ENCODE results near the gene GSTA4.
"Not testable (repeated sequence)": the region's sequence is repeated elsewhere in the genome, so short reads cannot be mapped to it uniquely, and the experiment has no call there.

Gene GSTA4

GRCh38 chr6:53010504-53010903, 15.4 kb upstream of the GSTA4 start:
- no peaks in the 10 kb centered on the region for H3K4me1 ChIP-seq (ENCODE audit: control insufficient read depth, insufficient read depth, low read length)
- H3K4me3 ChIP-seq (ENCODE audit: low read length) = no peak overlapping the region
- H3K36me3 ChIP-seq (ENCODE audit: control insufficient read depth, insufficient read depth, low read length) = peaks cover 34% of the 10 kb centered on the region
- H3K9me3 ChIP-seq (ENCODE audit: control insufficient read depth, low read length) = no peaks in the 10 kb centered on the region
- H3K9ac ChIP-seq (ENCODE audit: low read length) = no peak overlapping the region
- H3K27me3 ChIP-seq (ENCODE audit: control insufficient read depth, insufficient read depth, low read length) = no peaks in the 10 kb centered on the region

- no peaks in the 10 kb centered on the region for H3K27me3 ChIP-seq (ENCODE audit: control insufficient read depth, insufficient read depth, low read length)
- no peak overlapping the region for H3K9ac ChIP-seq (ENCODE audit: low read length)
- H3K36me3 ChIP-seq (ENCODE audit: control insufficient read depth, insufficient read depth, low read length) = peaks cover 35% of the 10 kb centered on the region
- H3K4me3 ChIP-seq (ENCODE audit: low read length) = no peak overlapping the region
- no peaks in the 10 kb centered on the region for H3K9me3 ChIP-seq (ENCODE audit: control insufficient read depth, low read length)
- H3K4me1 ChIP-seq (ENCODE audit: control insufficient read depth, insufficient read depth, low read length) = no peaks in the 10 kb centered on the region
These were observed 14.4 kb upstream of the GSTA4 start for GRCh38 chr6:53009511-53009910.

GRCh38 chr6:53009056-53009455, 14.0 kb upstream of the GSTA4 start:
- Histone ChIP-seq H3K9ac (ENCODE audit: low read length) (no peak overlapping the region), H3K4me1 (ENCODE audit: control insufficient read depth, insufficient read depth, low read length) (no peaks in the 10 kb centered on the region), H3K9me3 (ENCODE audit: control insufficient read depth, low read length) (no peaks in the 10 kb centered on the region), H3K27me3 (ENCODE audit: control insufficient read depth, insufficient read depth, low read length) (no peaks in the 10 kb centered on the region), H3K36me3 (ENCODE audit: control insufficient read depth, insufficient read depth, low read length) (peaks cover 35% of the 10 kb centered on the region), H3K4me3 (ENCODE audit: low read length) (no peak overlapping the region)

GRCh38 chr6:53008192-53008687, 13.2 kb upstream of the GSTA4 start:
- H3K4me1 ChIP-seq (ENCODE audit: control insufficient read depth, insufficient read depth, low read length); H3K9ac ChIP-seq (ENCODE audit: low read length); H3K27me3 ChIP-seq (ENCODE audit: control insufficient read depth, insufficient read depth, low read length); H3K9me3 ChIP-seq (ENCODE audit: control insufficient read depth, low read length); H3K4me3 ChIP-seq (ENCODE audit: low read length): not testable (repeated sequence)
- H3K36me3 ChIP-seq (ENCODE audit: control insufficient read depth, insufficient read depth, low read length) = peaks cover 35% of the 10 kb centered on the region

GRCh38 chr6:53005663-53006250, 10.7 kb upstream of the GSTA4 start:
- no peaks in the 10 kb centered on the region for H3K4me1 ChIP-seq (ENCODE audit: control insufficient read depth, insufficient read depth, low read length)
- no peak overlapping the region for H3K4me3 ChIP-seq (ENCODE audit: low read length)
- H3K9me3 ChIP-seq (ENCODE audit: control insufficient read depth, low read length) = no peaks in the 10 kb centered on the region
- H3K36me3 ChIP-seq (ENCODE audit: control insufficient read depth, insufficient read depth, low read length) = peaks cover 26% of the 10 kb centered on the region
- no peaks in the 10 kb centered on the region for H3K27me3 ChIP-seq (ENCODE audit: control insufficient read depth, insufficient read depth, low read length)
- no peak overlapping the region for H3K9ac ChIP-seq (ENCODE audit: low read length)

- Histone ChIP-seq H3K9ac (ENCODE audit: low read length) (no peak overlapping the region), H3K4me1 (ENCODE audit: control insufficient read depth, insufficient read depth, low read length) (peaks cover 5% of the 10 kb centered on the region), H3K27me3 (ENCODE audit: control insufficient read depth, insufficient read depth, low read length) (no peaks in the 10 kb centered on the region), H3K9me3 (ENCODE audit: control insufficient read depth, low read length) (no peaks in the 10 kb centered on the region), H3K36me3 (ENCODE audit: control insufficient read depth, insufficient read depth, low read length) (no peaks in the 10 kb centered on the region), H3K4me3 (ENCODE audit: low read length) (no peak overlapping the region)
These were observed 4.4 kb upstream of the GSTA4 start for GRCh38 chr6:52999456-52999855.

- Histone ChIP-seq H3K9ac (ENCODE audit: low read length) (no peak overlapping the region), H3K4me3 (ENCODE audit: low read length) (no peak overlapping the region), H3K9me3 (ENCODE audit: control insufficient read depth, low read length) (no peaks in the 10 kb centered on the region), H3K4me1 (ENCODE audit: control insufficient read depth, insufficient read depth, low read length) (peaks cover 5% of the 10 kb centered on the region), H3K36me3 (ENCODE audit: control insufficient read depth, insufficient read depth, low read length) (no peaks in the 10 kb centered on the region), H3K27me3 (ENCODE audit: control insufficient read depth, insufficient read depth, low read length) (no peaks in the 10 kb centered on the region)
These were observed 3.5 kb upstream of the GSTA4 start for GRCh38 chr6:52998603-52999002.

- Histone ChIP-seq H3K36me3 (ENCODE audit: control insufficient read depth, insufficient read depth, low read length) (no peaks in the 10 kb centered on the region), H3K9ac (ENCODE audit: low read length) (no peak overlapping the region), H3K9me3 (ENCODE audit: control insufficient read depth, low read length) (no peaks in the 10 kb centered on the region), H3K4me1 (ENCODE audit: control insufficient read depth, insufficient read depth, low read length) (peaks cover 5% of the 10 kb centered on the region), H3K4me3 (ENCODE audit: low read length) (no peak overlapping the region), H3K27me3 (ENCODE audit: control insufficient read depth, insufficient read depth, low read length) (no peaks in the 10 kb centered on the region)
These were observed 995 bp upstream of the GSTA4 start for GRCh38 chr6:52995913-52996645.

- Histone ChIP-seq H3K9ac (ENCODE audit: low read length) (peak overlapping the region; percentile 85), H3K9me3 (ENCODE audit: control insufficient read depth, low read length) (no peaks in the 10 kb centered on the region), H3K4me1 (ENCODE audit: control insufficient read depth, insufficient read depth, low read length) (peaks cover 5% of the 10 kb centered on the region), H3K4me3 (ENCODE audit: low read length) (peak overlapping the region; percentile 61), H3K36me3 (ENCODE audit: control insufficient read depth, insufficient read depth, low read length) (no peaks in the 10 kb centered on the region), H3K27me3 (ENCODE audit: control insufficient read depth, insufficient read depth, low read length) (no peaks in the 10 kb centered on the region)
These were observed 320 bp downstream of the GSTA4 start for GRCh38 chr6:52994839-52995088.

- no peaks in the 10 kb centered on the region for H3K36me3 ChIP-seq (ENCODE audit: control insufficient read depth, insufficient read depth, low read length)
- H3K4me1 ChIP-seq (ENCODE audit: control insufficient read depth, insufficient read depth, low read length) = peaks cover 5% of the 10 kb centered on the region
- no peaks in the 10 kb centered on the region for H3K9me3 ChIP-seq (ENCODE audit: control insufficient read depth, low read length)
- no peaks in the 10 kb centered on the region for H3K27me3 ChIP-seq (ENCODE audit: control insufficient read depth, insufficient read depth, low read length)
- H3K4me3 ChIP-seq (ENCODE audit: low read length) = peak overlapping the region; percentile 61
- peak overlapping the region; percentile 85 for H3K9ac ChIP-seq (ENCODE audit: low read length)
These were observed 849 bp downstream of the GSTA4 start for GRCh38 chr6:52994031-52994838.

- Histone ChIP-seq H3K27me3 (ENCODE audit: control insufficient read depth, insufficient read depth, low read length) (no peaks in the 10 kb centered on the region), H3K4me1 (ENCODE audit: control insufficient read depth, insufficient read depth, low read length) (peaks cover 5% of the 10 kb centered on the region), H3K4me3 (ENCODE audit: low read length) (peak overlapping the region; percentile 61), H3K9ac (ENCODE audit: low read length) (peak overlapping the region; percentile 85), H3K36me3 (ENCODE audit: control insufficient read depth, insufficient read depth, low read length) (no peaks in the 10 kb centered on the region), H3K9me3 (ENCODE audit: control insufficient read depth, low read length) (no peaks in the 10 kb centered on the region)
These were observed 1.8 kb downstream of the GSTA4 start for GRCh38 chr6:52992980-52993920.

Data from mucosa of stomach (tissue), 1 donor.